Testis (tissue), 2 donors: ENCODE results near the gene AP5B1.

Experiments
- CTCF ChIP-seq, 3 experiments: fragments of 450-650 bp in 2 of 3; fragments of 200-600 bp in 1 of 3; sonication (generic) in 1 of 3; IDR thresholded peaks; one replicate each; pipeline ENCODE4 v1.5.1; 2016 to 2019; ENCODE audit warnings: antibody characterized with exemption in 3 of 3, mild to moderate bottlenecking in 2 of 3, moderate library complexity in 1 of 3
- POLR2A ChIP-seq: fragments of 450-650 bp; IDR thresholded peaks from one replicate; pipeline ENCODE4 v1.6.1; 2017; ENCODE audit warnings: antibody characterized with exemption, mild to moderate bottlenecking, moderate library complexity

DNA sequence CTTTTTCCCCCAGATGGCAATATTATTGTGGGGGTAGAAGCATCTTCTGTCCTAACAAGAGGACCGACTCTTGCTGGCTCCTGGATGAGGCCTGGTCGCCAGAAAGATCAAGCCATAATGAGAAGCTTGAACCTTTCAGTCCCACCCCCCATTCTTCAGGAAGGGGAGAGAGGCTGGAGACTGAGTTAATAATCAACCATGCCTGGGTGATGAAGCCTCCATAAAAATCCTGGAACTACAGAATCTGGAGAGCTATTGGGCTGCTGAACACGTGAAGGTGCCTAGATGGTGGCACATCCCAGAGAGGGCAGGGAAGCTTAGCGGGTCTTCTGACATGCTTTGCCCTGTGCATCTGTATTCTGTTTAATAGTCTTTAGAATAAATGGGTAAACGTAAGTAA lies 16.3 kb downstream of the AP5B1 start:
- TF ChIP-seq CTCF (IDR thresholded peaks at IDR 0.05) (no peak), POLR2A (no peak)
